GM18526 (cell line): ENCODE results near the gene GP1BA.

Source experiments
- POLR2A ChIP-seq: IDR thresholded peaks from 3 replicates; pipeline ENCODE4 v1.6.1; 2011; ENCODE audit not compliant: insufficient read length; ENCODE audit errors: extremely low read depth

Gene GP1BA

GRCh38 chr17:4931963-4932362, at the start of gene GP1BA:
Gene GP1BA (plus strand): TSS chr17:4932277. CDS start chr17:4932605, 328 bp downstream.
- TF ChIP-seq POLR2A: no peak

GRCh38 chr17:4884489-4884888, 47.6 kb upstream of the GP1BA start:
- no peak for TF ChIP-seq POLR2A

GRCh38 chr17:4886830-4887229, 45.2 kb upstream of the GP1BA start:
- no peak for TF ChIP-seq POLR2A

- no peak for TF ChIP-seq POLR2A
These were observed 44.5 kb upstream of the GP1BA start for GRCh38 chr17:4887581-4887980.

- TF ChIP-seq POLR2A: no peak
These were observed 40.4 kb upstream of the GP1BA start for GRCh38 chr17:4891411-4892410.

GRCh38 chr17:4892499-4893221, 39.4 kb upstream of the GP1BA start:
- no peak for TF ChIP-seq POLR2A

- TF ChIP-seq POLR2A: no peak
These were observed 38.8 kb upstream of the GP1BA start for GRCh38 chr17:4893272-4893671.

- TF ChIP-seq POLR2A: no peak
These were observed 38.1 kb upstream of the GP1BA start for GRCh38 chr17:4893721-4894560.

GRCh38 chr17:4895121-4895520, 37.0 kb upstream of the GP1BA start:
- TF ChIP-seq POLR2A: no peak

- no peak for TF ChIP-seq POLR2A
These were observed 36.3 kb upstream of the GP1BA start for GRCh38 chr17:4895657-4896331.

- TF ChIP-seq POLR2A: no peak
These were observed 35.5 kb upstream of the GP1BA start for GRCh38 chr17:4896332-4897197.

- TF ChIP-seq POLR2A: no peak
These were observed 34.8 kb upstream of the GP1BA start for GRCh38 chr17:4897198-4897687.

GRCh38 chr17:4897785-4898184, 34.3 kb upstream of the GP1BA start:
- TF ChIP-seq POLR2A: no peak

- no peak for TF ChIP-seq POLR2A
These were observed 33.7 kb upstream of the GP1BA start for GRCh38 chr17:4898351-4898750.

- TF ChIP-seq POLR2A: no peak
These were observed 33.1 kb upstream of the GP1BA start for GRCh38 chr17:4898927-4899326.
